ENCODE measurements around the gene MON2. TPM values are rescaled to one million over a fixed set of nuclear protein-coding genes. Genes with fewer than 3 reads are reported as not detected.

The MON2 gene
- total and polyA plus RNA-seq, 10 of the 15 experiments (the other 5 are each of a cell fraction or from before 2014, with no cell fraction given): 5.4 to 34.3 (median 23.4) TPM

- TF ChIP-seq E2F8 (IDR thresholded peaks at IDR 0.05; ENCODE audit: low read depth, partially characterized antibody): no peak
These were observed 169.0 kb downstream of the MON2 start (continued) for GRCh38 chr12:62635649-62636048.

- no peak for TF ChIP-seq IKZF1 (conservative IDR thresholded peaks at IDR 0.05)
- no peak for TF ChIP-seq SUZ12 (IDR thresholded peaks at IDR 0.05; ENCODE audit: unreplicated experiment)
- intact Hi-C loops (cut with micrococcal nuclease; ENCODE audit: unreplicated experiment): no loop called here
- POLR2A ChIA-PET: interaction anchor here (0.6 kb wide), 1 partner anchor 1537 kb away, joined by 4 read pairs; no protein-coding TSS in a partner anchor
- no peak overlapping the region for H3K4me2 ChIP-seq (ENCODE audit: control insufficient read depth, insufficient read depth)
- no peak for ATAC-seq
- in situ Hi-C loops (cut with MboI): no loop called here
- CTCF ChIA-PET: no interaction called here
- no peak overlapping the region for H3K27ac ChIP-seq (ENCODE audit: control insufficient read depth, insufficient read depth)
- H3K9me3 ChIP-seq (replicated peaks; ENCODE audit: control insufficient read depth, insufficient read depth, low read length): no peaks in the 10 kb centered on the region
- peaks cover 0 to 3% of the 10 kb centered on the region in 2 experiments; a peak in 2 of 4 replicates for H3K27me3 ChIP-seq (replicated peaks in 1 of 2; ENCODE audit: control insufficient read depth in 2 of 2, insufficient read depth in 2 of 2, low read length in 1 of 2)
- no peaks in the 10 kb centered on the region for H3K79me2 ChIP-seq (ENCODE audit: control insufficient read depth, insufficient read depth, low read length)
- no peak overlapping the region for H3K9ac ChIP-seq (ENCODE audit: control insufficient read depth, insufficient read depth, low read length)
- WGBS (ENCODE audit: insufficient coverage, insufficient replicate concordance, low lambda C conversion rate, missing lambda C conversion rate): 83% methylated on average over 4 of the region's 5 CpGs
- no TSS peak for BruUV-seq (replicated peaks)
- no peaks in the 10 kb centered on the region for H3K36me3 ChIP-seq (ENCODE audit: control insufficient read depth in 2 of 2, insufficient read depth in 2 of 2, low read length in 1 of 2)
- H4K20me1 ChIP-seq (ENCODE audit: control insufficient read depth, insufficient read depth): no peaks in the 10 kb centered on the region
- H3K4me3 ChIP-seq: no peak overlapping the region
- RAD21 ChIA-PET (ENCODE audit: unreplicated experiment): no interaction called here
- FAIRE-seq: no peak
- SMC1A ChIA-PET (ENCODE audit: uncharacterized antibody, unreplicated experiment): interaction anchor here (1.2 kb wide), 1 partner anchor 22 kb away, joined by 4 read pairs; no protein-coding TSS in a partner anchor
- H2AFZ ChIP-seq (ENCODE audit: control insufficient read depth, low read depth, low read length): no peak overlapping the region
- no peak for DNase-seq (ENCODE audit: low read depth, low spot score)
- H3K4me1 ChIP-seq (ENCODE audit: control insufficient read depth, insufficient read depth, low read length): peaks cover 6% of the 10 kb centered on the region
These were observed 171.1 kb downstream of the MON2 start for GRCh38 chr12:62637679-62638078.
